GM13976 (cell line): Measurements from ENCODE around the gene IL4R.
A peak's percentile ranks its signal among the peaks of the same experiment; 100 is the strongest.

Experiments
- DNase-seq: peaks from one replicate; pipeline ENCODE4 v3.0.0; 2012; ENCODE audit warnings: low spot score
- in situ Hi-C: fragments of 300-500 bp; cut with MboI; formaldehyde crosslinking; loops from one replicate; pipeline ENCODE4 v1.12.0; 2022; ENCODE audit warnings: low sequenced_read_pairs, mixed read lengths, inconsistent platforms; ENCODE audit not compliant: unreplicated experiment
- TF ChIP-seq, protein P1 (sequence below): IDR thresholded peaks from 2 replicates; pipeline ENCODE4 v1.5.1; 2012; ENCODE audit warnings: borderline replicate concordance, mild to moderate bottlenecking; ENCODE audit not compliant: insufficient read depth; ENCODE audit errors: extremely low read depth, missing control alignments, control extremely low read depth

The IL4R gene

DNA sequence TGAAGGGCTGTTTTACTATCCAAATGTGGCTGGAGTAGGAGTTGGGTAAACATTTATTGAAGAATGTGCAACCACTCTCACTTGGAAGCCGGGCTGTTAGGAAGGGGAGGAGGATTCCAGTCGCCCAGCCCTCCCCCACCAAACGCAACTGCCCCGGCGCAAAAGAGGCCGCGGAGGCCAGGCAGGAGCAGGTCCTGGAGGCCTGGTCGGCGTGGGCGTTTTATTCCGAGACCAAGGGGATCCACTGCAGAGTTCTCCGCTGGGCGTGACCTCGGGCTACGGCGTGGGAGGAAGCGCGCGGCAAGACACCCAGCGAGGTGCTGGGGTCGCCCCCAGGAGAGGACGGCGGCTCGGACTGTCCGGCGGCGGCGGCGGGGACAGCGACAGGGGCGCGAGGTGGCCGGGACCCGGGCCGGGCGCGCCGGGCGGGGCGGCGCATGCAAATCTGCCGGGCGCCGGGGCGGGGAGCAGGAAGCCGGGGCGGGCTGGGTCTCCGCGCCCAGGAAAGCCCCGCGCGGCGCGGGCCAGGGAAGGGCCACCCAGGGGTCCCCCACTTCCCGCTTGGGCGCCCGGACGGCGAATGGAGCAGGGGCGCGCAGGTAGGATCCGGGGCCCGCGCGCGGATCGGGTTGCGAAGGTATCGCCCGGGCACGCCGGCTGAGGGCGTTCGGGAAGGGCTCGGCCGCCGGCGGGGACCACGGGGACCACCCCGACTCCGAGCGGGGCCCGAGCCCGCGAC is at the start of gene IL4R:
Gene IL4R, plus strand, starts transcription at position 553 of the 739 bp plus-strand sequence. CDS start 26,230 bp downstream, outside the sequence.
- TF ChIP-seq, protein P1, sequence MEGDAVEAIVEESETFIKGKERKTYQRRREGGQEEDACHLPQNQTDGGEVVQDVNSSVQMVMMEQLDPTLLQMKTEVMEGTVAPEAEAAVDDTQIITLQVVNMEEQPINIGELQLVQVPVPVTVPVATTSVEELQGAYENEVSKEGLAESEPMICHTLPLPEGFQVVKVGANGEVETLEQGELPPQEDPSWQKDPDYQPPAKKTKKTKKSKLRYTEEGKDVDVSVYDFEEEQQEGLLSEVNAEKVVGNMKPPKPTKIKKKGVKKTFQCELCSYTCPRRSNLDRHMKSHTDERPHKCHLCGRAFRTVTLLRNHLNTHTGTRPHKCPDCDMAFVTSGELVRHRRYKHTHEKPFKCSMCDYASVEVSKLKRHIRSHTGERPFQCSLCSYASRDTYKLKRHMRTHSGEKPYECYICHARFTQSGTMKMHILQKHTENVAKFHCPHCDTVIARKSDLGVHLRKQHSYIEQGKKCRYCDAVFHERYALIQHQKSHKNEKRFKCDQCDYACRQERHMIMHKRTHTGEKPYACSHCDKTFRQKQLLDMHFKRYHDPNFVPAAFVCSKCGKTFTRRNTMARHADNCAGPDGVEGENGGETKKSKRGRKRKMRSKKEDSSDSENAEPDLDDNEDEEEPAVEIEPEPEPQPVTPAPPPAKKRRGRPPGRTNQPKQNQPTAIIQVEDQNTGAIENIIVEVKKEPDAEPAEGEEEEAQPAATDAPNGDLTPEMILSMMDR: no peak
- in situ Hi-C loops: no loop called here
- DNase-seq: peak; percentile 85

DNA sequence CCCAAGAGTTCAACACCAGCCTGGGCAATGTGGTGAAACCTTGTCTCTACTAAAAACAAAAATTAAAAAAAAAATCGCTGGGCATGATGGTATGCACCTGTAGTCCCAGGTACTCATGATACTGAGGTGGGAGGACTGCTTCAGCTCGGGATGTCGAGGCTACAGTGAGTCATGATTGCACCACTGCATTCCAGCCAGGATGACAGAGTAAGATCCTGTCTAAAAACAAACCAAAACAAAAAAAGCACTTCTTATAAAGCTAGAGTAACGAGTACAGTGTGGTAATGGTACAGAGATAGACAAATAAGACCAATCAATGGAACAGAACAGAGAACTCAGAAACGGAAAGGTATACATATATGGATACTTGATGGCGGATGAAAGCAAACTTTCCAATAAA is 49.6 kb upstream of the IL4R start:
- in situ Hi-C loops: no loop called here
- TF ChIP-seq, protein P1: no peak
- no peak for DNase-seq

DNA sequence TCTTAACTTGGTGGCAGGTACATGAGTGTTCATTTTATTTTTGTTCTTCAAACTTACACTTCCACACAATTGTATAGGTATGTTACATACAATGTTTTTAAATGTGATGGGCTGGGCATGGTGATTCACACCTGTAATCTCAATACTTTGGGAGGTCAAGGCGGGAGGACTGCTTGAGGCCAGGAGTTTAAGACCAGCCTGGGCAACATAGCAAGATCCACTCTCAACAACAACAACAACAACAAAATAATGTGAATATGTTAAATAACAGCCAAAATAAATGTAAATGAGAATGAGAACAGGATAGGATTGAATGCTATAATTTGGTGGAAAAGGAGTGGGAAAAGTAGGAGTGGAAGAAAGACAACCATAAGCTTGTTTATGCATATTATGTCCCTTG is 47.8 kb upstream of the IL4R start:
- in situ Hi-C loops: no loop called here
- TF ChIP-seq, protein P1: no peak
- no peak for DNase-seq

DNA sequence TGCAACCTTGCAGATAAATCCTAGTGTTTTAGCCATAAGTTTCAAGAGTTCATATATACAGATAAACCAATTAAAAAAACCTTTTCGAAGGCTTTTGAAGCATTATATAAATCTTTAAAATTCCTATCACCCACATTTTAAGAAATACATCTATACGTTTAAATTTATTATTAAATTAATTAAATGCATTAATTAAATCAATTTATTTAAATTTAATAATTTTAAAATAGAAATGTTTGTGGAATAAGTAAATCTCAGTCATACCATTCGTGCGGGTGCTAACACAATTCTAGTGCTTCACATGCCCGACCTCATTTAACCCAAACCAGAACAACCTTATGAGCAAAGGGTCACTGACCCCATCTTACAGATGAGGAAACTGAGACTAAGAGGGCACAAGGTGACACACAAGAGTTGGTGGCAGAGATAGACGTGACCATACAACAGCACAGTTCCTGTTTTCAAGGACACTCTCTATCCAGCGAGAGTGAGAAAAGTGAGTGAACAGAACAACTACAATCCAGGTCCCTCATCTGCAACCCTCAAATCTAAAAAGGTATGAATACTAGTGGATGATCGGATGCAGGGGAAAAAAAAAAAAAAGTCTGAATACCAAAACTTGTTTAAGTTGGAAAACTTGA is 46.6 kb upstream of the IL4R start:
- in situ Hi-C loops: no loop called here
- TF ChIP-seq, protein P1: no peak
- DNase-seq: no peak

DNA sequence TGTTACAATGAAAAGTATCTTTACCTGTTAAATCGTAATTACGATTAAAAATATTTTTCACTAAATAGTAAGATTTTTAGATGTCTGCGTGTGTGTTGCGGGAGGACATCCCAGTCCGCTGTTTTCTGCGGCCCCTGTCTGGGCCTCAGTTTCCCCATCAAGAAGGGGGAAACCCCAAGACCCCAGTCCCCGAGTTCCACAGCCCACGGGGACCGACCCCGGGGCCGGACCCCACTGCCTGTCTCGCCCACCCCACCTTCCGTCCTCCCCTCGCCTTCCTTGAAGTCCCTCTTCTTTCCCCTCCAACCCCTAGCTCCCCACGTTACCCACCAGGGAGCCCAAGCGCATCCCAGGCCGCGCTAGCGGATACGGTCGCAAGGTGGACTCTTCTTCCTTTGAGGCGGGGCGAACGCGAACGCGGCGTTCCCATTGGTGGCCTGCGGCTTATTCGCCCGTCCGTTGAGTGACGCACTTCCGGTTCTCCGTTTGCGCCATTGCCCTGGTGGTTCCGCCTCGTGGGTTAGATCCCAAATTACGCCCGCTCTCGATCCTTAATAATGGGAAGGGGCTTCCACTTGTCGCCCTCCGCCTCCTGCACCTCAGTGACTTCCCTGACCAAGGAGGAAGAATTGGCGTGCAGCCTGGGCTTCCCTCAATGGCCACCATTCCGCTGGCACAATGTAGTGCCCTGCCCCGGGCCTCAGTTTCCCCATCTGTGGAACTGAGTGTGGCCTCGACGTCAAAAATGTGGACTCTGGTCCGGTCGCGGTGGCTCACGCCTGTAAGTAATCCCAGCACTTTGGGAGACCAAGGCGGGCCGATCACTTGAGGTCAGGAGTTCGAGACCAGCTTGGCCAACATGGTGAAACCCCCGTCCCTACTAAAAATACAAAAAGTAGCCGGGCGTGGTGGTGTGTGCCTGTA is 45.1 kb upstream of the IL4R start, which contains the start of gene NSMCE1:
Gene NSMCE1, minus strand, starts transcription at position 397 of the 924 bp plus-strand sequence. CDS start 11,202 bp downstream, outside the sequence.
- TF ChIP-seq, protein P1: no peak
- peak; percentile 97 for DNase-seq
- in situ Hi-C loops: no loop called here
